Measurements from ENCODE around the gene TEX26.

Gene TEX26

DNA sequence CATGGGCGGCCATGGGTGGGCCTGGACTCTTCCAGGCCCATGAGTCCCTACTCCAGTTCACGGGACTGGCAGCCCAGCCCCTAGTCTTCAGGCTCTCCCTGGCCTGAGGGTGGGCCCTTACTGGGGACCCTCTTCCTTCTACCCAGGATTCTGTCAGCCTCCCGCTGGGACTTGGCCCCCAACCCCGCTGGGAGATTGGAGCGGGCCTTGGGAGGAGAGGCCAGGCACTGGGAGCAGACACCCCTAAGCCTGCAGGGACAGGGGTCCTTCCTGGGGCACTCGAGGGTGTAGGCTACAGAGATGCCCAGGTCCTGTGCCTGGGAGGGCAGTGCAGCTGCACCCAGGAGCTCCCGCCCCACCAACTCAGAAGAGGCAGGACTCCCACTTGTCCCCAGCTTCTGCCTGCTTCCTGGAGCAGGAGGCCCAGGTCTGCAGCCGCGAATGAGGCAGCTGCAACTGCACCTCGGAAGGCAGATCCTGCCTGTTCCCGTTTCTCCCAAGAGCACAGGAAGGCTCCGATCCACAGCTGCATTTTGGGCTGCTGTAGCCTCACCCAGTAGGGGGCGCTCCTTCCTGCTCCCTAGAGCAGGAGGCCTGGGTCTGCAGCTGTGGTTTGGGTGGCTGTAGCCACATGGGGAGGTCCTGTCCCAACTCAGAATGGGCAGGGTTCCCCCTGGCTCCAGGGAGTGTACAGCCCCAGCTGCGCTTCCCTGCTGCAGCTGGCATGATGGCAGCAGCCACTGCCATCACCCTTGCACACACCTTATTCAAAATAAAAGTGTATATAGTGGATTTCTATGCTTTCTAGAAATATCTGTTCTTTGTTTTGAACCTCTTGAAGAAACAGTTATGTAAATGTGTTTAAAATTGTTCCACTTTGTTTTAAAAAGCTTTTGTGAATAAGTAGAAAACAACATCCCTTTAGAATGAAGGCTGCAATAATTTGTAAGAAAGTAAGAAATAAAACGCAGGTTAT lies 46.8 kb downstream of the TEX26 start:
- peak in 3 of 14 donors; percentile 3 to 25 (median 5) for DNase-seq

DNA sequence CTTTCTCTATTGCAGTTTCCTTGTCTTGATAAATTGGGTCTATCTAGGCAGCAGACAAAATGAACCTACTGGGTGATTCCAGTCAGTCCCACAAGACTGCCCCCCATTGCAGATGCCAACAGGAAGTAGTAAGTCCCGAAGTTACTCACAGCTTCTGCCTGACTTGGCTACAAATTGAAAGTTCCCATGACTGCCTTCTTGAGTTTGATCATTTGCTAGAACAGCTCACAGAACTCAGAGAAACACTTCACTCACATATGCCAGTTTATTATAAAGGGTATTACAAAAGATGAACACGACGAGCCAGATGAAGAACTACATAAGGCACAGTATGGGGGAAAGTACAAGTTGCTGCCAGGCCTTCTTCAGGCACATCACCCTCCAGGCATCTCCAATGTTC lies 50.0 kb downstream of the TEX26 start:
- DNase-seq = no peak

DNA sequence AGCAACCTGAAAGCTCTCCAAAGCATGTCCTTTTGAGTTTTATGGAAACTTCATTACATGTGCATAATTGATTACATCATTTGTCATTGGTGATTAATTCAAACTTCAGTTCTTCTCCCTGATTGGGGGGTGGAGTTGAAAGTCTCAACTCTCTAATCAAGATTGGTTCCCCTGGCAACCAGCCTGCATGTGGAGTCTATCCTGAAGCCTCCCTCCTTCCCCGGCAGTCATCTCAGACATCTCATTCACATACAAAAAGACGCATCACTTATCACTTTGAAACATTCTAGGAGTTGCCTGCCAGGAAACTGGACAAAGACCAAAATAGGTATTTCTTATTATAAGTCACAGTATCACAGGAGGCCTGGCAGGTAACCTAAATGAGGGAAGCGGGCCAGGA lies 50.5 kb downstream of the TEX26 start:
- DNase-seq = no peak

DNA sequence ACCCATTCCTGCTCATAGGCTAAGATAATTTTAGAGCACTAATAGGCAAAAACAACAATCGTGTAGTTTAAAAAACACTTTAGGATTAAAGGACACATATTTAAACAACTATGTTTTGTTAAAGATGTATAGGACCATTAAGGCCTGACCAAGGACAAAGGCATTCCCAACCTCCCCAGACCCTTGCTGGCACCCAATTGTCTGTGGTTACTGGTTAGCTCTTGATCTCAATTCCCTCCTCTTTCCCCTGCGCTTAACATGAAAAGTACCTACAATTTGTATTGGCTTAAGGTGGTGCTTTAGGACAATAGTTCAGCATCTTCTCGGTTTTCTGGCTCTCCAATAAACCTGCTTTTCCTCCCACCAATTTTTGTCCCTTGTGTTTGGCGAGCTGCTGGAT lies 51.0 kb downstream of the TEX26 start:
- no peak for DNase-seq

DNA sequence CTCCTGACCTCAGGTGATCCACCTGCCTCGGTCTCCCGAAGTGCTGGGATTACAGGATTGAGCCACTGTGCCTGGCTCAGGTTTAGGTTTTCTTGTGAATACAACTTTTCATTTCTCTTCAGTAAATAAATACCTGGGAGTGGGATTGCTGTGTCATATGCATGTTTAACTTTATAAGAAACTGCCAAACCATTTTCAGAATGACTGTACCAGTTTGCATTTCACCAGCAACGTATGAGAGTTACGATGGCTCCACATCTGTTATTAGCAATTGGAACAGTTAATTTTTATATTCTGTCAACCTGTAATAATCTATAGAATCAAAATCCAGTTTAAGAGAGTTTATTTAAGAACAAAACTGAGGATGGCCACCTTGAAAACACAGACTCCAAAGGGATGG lies 52.2 kb downstream of the TEX26 start:
- no peak for DNase-seq

DNA sequence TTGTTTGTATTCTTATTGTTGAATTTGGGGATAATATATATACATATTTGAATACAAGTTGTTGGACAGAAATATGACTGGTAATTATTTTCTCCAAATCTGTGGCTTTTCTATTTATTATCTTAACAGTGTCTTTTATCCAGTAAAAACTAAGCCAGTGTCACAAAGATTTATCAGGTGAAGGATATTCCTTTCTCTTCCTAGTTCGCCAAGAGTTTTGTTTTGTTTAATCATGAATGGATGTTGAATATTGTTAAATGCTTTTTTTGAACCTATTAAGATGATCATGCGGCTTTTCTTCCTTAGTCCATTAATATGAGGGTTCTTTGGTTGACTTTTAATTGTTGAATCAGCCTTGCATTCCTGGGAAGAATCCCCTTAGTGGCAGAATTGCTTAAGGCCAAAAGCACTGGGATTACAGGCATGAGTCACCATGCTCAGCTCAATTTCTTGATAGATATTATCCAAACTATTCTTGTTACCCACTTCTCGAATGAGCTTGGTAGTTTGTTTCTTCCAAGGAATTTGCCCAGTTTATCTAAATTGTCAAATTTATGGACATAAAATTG lies 53.3 kb downstream of the TEX26 start:
- no peak for DNase-seq

DNA sequence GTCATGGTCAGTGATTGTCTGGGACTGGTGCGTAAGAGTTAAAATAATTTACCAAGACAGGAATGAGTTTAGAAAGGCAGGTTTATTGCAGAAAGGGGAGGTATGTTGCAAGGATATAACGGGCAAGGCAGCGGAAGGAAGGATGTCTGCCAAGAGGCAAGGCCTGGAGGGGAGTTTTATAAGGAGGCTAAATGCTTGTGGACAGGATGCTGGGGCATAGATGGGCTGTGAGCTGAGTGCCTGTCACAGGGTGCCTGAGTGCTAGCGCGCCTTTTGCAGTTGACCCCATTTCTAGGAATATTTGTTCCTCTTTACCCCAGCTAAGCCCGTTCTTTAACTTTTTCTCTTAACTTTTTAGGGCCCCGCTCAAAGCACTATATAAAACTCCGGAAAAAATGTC lies 58.7 kb downstream of the TEX26 start:
- no peak for DNase-seq

DNA sequence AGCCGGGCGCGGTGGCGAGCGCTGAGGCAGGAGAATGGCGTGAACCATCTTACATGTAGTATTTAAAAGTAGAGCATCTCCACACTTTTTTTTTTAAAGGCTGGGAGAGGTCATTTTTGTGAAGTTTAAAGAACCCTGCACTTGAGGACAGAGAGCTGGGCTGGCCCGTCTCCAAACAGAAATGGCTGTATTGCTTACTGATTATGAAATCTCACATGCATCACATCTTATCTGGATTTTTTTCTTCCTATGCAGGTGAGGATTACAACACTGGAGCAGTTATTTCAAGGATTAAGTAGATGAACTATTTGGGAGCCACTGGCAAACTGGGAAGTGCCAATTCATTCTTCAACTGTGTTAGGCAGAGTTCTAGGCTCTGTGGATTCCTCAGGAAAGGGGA lies 59.5 kb downstream of the TEX26 start:
- no peak for DNase-seq

DNA sequence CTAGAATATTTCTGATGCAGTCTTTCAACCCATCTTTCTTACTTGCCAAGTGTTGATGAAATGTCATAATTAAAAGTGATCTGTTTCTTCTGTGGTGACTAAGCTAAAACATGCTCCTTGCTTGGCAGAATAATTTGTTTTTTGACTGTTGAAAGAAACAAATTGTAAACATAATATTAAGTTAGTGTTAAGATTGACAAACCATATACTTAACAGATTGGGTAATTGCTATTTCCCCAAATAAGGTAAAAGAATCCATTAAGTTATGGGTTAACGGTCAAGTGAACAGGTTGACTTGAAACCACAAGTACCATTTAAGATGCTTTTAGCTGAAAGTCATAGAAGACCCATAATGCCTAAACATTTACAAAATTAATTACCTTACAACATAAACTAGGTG lies 62.9 kb downstream of the TEX26 start:
- DNase-seq = no peak

DNA sequence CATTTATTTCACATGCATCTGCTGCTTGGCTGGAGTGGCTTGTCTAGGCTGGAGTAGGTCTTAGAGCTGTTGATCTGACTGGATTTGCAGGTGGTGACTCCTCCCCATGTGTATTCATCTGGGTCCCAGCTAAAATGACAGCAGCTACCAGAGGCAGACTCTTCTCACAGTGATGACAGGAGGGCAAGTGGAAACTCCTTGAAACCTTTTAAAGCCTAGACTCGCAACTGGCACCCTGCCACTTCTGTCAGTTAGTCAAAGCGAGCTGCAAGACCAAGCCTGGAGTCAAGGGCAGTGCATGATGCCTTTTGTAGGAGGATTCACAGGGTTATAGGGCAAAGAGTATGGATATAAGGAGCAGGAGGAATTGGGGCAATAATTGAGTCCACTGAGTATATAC lies 65.2 kb downstream of the TEX26 start:
- DNase-seq = peak in 1 of 14 donors; percentile 59

DNA sequence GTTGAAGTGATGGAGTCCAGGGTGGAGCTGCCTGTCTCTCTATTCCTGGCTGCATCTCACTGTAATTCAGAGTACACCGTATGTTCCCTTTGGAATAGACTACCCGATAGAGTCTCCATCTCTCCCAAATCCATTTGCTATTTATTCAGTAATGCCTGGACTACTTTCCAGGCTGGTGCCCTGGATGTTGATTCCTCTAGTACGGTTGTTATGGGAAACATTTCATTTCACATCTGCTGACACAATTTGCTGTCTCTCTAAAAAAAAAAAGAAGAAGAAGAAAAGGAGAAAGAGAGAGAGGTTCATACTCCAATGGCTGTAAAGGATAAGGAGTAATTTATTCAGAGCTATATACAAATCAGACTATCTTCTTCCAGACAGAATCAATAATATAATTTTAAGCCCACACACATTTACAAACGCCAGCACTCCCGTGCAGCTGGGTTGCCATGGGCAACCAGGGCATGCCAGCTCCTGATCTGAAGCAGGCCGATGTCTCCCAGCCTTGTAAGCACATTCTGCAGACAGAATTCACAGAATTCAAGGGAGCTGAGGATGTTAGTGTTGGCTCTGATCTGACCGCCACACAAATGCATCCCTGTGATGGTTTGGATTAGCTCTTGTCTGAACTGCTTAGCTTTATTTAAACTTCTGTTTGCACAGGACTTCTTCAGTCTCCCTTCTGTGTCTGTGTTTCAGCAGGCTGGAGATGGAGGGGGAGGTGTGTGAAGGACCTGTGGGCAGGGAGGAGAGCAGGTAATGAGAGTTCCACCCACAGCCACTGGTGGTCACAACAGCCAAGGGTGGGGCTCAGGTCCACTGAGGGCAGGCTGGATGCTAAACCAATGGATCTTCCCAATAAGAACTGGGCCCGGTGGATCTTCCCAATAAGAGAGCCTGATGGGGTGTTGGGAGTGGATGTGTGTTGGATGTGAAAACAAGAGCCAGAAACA lies 66.0 kb downstream of the TEX26 start:
- peak in 1 of 14 donors; percentile 60 for DNase-seq

DNA sequence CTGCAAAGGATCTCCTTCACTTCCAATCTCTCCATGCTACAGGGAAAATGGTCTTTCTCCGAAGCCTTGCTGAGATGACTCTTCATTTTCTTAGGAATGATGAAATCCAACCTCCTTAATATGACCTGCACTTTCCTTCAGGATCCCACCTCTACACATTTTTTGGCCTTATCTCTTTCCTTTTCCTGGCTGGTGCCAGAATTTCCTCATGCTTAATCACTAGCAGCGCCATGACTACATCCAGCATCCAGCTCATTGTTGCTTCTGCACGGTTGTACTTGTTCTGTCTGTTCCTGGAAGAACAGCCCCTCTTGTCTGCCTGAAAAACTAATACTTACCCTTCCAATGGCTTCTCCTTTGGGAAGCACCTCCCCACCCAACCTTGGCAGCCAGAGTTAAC lies 68.4 kb downstream of the TEX26 start:
- DNase-seq = no peak

DNA sequence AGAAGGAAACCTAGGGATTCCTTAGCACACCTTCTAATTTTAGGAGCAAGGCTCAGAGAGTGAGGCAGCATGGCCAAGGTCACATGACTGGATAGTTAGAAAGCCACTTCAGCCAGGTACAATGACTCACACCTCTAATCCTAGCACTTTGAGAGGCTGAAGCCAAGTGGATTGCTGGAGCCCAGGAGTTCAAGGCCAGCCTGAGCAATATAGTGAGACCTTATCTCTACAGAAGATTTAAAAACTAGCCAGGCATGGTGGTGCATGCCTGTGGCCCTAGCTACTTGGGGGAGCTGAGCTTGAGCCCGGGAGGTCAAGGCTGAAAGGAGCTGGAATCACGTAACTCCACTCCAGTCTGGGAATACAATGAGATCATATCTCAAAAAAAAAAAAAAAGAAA lies 69.2 kb downstream of the TEX26 start:
- DNase-seq = no peak

DNA sequence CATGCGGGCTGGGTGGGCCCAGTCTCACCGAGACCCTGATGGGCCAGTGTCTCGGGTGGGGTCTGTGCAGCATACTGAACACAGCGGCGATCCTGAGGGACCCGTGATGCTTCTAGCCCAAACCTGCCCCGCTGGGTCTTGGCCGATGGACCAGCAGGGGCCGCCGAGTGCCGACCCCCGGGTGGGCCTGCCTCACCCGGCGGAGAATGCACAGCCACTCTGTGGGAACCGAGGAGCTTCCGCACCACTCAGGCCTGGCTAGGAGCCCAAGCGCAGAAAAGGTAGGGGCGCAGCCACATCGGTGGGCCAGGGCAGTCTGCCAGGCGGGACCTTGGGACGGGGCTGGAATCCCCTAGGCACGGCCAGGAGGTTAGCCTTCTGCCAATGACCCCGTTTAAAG lies 72.6 kb downstream of the TEX26 start:
- no peak for DNase-seq

DNA sequence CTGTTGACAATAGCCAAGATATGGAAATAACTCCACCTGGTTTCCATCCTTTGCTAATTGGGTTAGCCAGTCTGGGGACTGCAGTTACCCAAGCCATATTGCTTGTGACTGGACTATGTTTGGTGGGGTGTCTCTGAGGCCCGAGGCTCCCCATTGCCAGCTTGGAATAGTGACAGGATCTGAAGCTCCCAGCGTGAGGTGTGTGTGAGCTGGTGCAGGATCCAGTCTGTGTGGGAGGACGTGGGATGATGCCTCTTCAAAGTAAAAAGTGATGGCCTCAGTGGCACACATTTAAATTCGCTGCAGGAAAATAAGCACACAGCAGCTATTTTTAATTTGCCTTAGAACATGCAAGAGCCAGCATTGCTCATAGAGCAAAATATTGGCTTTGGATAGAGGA lies 75.0 kb downstream of the TEX26 start:
- DNase-seq = no peak

DNA sequence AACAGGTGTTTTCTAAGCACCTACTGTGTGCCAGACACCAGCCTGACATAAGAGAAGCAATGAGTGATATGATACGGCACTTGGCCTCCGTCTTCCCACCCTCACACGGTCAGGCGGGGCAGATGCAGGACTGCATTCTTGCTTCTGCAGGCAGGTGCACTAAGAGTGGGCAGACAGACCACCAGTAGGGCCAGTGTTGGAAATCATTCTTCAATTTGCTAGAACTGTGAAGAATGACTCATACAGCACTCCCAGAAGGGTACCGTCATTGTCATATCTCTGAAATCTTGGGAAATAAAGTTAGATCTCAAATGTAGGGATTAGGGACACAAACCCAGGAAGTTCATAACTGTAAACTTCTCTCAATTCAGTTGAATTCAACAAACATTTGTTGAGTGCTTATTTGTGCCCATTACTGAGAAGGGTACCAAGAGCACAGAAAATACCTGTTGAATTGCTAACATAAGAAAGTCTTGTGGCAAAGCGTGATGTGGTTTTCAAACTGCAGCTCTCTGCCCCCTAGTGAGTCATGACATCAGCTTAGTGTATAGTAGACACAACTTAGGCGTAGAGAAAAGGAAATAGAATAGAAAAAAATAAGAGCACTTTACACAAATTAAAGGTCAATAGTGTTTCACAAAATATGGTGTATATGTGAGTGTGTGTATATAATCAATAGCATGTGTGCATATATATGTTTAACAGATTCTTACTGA lies 76.1 kb downstream of the TEX26 start:
- DNase-seq = no peak

DNA sequence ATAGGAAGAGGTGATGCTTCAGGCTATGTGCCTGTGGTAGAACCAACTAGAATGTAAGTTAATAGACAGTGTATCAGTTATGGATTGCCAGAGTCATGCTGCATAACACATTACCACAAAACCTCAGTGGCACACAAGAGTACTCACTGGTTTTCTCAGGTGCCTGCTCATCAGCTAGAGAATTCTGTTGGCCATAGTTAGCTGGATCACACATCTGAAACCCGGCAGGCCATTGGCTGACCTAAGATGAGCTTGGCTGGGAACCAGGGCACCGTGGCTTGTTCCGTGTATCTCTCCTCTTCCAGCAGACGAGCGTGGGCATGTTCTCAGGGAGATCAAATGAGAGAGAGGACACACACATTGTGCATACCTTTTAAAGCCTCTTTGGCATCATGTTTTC lies 76.7 kb downstream of the TEX26 start:
- peak in 1 of 14 donors; percentile 8 for DNase-seq

DNA sequence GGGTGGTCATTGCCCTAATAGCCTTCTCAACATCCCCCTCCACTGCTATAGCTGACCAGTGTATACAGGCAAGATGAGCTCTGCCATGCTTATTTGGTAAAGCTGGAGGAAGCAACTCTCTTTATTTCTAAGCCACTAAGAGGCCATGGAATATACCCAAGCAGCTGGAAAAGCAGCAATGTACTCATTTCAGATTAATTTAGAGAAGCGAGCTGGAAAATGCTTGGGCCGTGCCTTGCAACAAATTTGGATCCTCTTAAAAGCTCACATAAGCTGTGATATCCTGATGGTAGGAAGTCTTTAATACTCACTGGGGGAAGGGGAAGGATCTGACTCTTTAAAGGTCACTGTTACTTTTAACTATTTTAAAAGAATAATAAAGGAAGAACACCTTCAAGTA lies 77.8 kb downstream of the TEX26 start:
- DNase-seq = no peak

DNA sequence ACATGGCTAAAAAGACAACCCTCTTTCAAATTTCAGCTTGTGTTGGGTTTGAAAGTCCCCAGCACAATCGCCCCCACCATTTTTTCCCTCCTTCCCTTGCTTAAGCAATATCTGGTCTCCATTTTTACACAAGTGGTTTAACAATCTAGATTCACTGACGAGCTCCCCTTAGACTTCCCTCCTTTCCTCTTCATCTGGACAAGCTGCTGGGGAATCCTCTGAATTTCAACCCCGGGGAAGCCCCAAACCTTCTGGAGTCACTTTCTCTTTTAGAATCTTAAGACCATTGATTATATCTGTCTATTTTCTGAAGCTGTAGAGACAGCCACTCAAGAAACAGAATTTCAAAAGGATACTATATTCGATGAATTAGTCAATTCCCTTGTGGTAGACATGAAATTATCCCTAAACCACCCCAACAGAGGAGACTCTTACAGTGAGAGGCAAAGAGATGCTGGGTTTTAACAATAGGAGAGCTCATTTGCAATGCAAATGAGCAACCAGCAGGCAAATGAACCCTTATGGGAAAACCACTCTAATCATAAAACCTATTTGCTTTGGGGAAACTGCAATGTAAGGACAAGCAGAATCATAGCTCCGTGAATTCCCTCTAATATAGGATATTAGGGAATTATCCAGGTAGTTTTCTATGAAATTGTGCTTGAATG lies 78.9 kb downstream of the TEX26 start:
- DNase-seq = no peak

DNA sequence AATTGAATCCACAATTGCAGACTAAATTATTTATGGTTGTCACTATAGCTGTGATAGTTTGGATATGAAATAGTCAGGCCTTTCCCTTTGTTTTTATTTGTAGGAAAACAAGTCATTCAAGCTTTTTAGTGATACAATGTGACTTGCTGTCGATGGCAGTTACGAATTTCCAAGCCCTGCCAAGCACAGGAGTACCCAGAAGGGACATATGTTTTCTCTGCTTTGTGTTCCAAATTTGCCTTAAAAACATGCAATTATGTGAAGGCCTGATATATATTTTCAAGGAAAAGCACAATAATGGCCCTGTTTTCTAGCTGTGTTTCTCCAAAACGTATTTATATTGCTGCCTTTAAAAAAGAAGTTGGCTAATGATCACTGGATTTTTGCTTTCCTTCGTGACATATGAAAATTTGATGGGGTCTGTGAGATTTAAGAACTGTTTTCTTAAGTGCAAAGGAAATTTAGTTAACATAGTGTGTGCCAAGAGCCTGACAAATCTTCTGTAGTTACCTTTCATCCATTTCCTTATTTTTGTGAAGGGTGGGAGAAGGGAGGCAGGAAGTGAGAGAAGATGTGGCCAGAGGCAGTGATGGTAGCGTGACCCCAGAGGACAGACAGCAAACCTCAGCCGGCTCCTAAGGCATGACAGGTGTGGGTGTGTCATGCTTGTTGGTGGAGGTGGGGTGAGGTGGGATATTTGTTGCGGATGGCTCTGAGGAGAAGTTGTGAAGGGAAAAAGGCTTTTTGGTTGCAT lies 79.6 kb downstream of the TEX26 start:
- DNase-seq = no peak

DNA sequence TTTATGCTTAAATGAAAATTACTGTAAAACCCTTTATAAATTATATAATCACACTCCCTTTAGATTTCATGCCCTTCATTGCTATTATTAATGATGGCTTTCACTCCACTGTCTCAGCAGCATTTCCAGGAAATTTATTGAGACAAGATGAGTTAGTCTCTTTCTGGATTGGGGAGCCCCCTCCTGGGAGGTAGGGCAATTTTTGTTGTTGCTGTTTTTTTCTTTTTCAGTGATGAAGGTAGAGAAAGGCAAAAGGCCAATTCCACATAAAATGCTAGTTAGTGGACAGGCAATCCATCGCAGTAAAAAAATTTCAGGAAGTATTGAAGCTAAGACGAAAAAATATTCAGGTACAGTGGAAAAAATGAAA lies 80.2 kb downstream of the TEX26 start:
- DNase-seq = no peak
